Heart left ventricle (tissue), 13 donors: Measurements from ENCODE around the gene KCNN3.

Experiments
- CTCF ChIP-seq, 12 donors: fragments of 200-600 bp; sonication (generic) in 4 of 12; IDR thresholded peaks; one replicate each; pipeline versions ENCODE4 v1.5.0 to v1.8.0; 2018 to 2022; ENCODE audit warnings: antibody characterized with exemption in 12 of 12, mild to moderate bottlenecking in 5 of 12
- POLR2A ChIP-seq, 2 donors: fragments of 450-650 bp; IDR thresholded peaks; one replicate each; pipeline ENCODE4 v1.6.1; 2017; ENCODE audit warnings: antibody characterized with exemption in 2 of 2, mild to moderate bottlenecking in 2 of 2, moderate library complexity in 2 of 2
- donor health status: ischemic (EF 13 %, LVEDD 7.1; RV severe dilation, severe dysfunction).
- donor health status: DM: no; HTN: yes; CAD: no.
- donor health status: DM: no; HTN: no; CAD: no.
- donor health status: ischemic (EF 25% LVEDD 6.9; RV normal size, moderate dysfunction).
- donor health status: ischemic (EF 25% LVEDD 5.7; RV mildly dilated, moderate dysfunction).
- donor health status: ischemic (EF 35%, LVEDD 5.7; RV mildly dilated, moderate dysfunction).
- donor health status: nonischemic (EF 11% LVEDD 7.7; RV severe dilation, severe dysfunction).
- donor health status: DM: yes; HTN: yes; CAD: no.
- donor health status: PGD.
- donor health status: ischemic (EF 29% LVEDD 5.4; RV normal size, mild dysfunction).
- donor health status: nonischemic (EF 23%, LVEDD 6.1; RV moderate dilation, normal function).

GRCh38 chr1:154772056-154772455, 98.0 kb downstream of the KCNN3 start:
- TF ChIP-seq POLR2A (IDR thresholded peaks at IDR 0.05) (no peak), CTCF (IDR thresholded peaks at IDR 0.05) (no peak)
